ENCODE results near the gene ESYT1. TPM values are rescaled to one million over a fixed set of nuclear protein-coding genes. Genes with fewer than 3 reads are reported as not detected.
"Not testable (repeated sequence)": the region's sequence is repeated elsewhere in the genome, so short reads cannot be mapped to it uniquely, and the experiment has no call there.

ESYT1 gene
- total and polyA plus RNA-seq, 2 experiments from 2014 or later, result 40.0 to 52.3 TPM

DNA sequence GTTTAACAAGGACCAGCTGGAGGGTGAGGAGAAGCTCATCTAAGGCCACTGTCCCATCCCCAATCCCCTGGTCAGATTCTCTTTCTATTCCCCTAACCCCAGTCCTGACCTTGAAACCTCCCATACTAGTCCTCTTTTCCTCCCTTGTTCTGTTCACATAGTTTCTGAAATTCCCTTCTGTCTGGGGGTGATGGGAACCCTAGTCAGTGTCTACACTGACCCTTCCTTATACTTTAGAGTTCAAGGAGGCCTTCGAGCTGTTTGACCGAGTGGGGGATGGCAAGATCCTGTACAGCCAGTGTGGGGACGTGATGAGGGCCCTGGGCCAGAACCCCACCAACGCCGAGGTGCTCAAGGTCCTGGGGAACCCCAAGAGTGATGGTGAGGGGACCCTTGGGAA lies 26.8 kb downstream of the ESYT1 start:
- Histone ChIP-seq H3K27me3 (no peaks in the 10 kb centered on the region), H2AFZ (no peak overlapping the region), H3K9me3 (ENCODE audit: low read depth) (no peaks in the 10 kb centered on the region), H4K20me1 (ENCODE audit: insufficient read depth, poor library complexity, severe bottlenecking) (peaks cover 8% of the 10 kb centered on the region), H3K4me1 (ENCODE audit: insufficient read depth) (peaks cover 25% of the 10 kb centered on the region), H3K27ac (no peak overlapping the region), H3K79me2 (peaks cover 34% of the 10 kb centered on the region), H3K36me3 (replicated peaks; ENCODE audit: insufficient read depth, low read depth) (no peaks in the 10 kb centered on the region), H3K9me2 (replicated peaks; ENCODE audit: insufficient read depth) (no peaks in the 10 kb centered on the region), H3K4me2 (no peak overlapping the region), H3K4me3 (no peak overlapping the region)
- no peak for DNase-seq (ENCODE audit: low spot score)
- TF ChIP-seq EZH2 (IDR thresholded peaks at IDR 0.05; ENCODE audit: borderline replicate concordance) (no peak), EZH2phosphoT487 (IDR thresholded peaks at IDR 0.05; ENCODE audit: low read depth, severe bottlenecking, unreplicated experiment) (no peak)
- TF ChIP-seq, protein P1, sequence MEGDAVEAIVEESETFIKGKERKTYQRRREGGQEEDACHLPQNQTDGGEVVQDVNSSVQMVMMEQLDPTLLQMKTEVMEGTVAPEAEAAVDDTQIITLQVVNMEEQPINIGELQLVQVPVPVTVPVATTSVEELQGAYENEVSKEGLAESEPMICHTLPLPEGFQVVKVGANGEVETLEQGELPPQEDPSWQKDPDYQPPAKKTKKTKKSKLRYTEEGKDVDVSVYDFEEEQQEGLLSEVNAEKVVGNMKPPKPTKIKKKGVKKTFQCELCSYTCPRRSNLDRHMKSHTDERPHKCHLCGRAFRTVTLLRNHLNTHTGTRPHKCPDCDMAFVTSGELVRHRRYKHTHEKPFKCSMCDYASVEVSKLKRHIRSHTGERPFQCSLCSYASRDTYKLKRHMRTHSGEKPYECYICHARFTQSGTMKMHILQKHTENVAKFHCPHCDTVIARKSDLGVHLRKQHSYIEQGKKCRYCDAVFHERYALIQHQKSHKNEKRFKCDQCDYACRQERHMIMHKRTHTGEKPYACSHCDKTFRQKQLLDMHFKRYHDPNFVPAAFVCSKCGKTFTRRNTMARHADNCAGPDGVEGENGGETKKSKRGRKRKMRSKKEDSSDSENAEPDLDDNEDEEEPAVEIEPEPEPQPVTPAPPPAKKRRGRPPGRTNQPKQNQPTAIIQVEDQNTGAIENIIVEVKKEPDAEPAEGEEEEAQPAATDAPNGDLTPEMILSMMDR (IDR thresholded peaks at IDR 0.05; ENCODE audit: poor library complexity), result no peak
- WGBS (ENCODE audit: low lambda C conversion rate, missing lambda C conversion rate), result 96% methylated on average over 5 of the region's 5 CpGs

DNA sequence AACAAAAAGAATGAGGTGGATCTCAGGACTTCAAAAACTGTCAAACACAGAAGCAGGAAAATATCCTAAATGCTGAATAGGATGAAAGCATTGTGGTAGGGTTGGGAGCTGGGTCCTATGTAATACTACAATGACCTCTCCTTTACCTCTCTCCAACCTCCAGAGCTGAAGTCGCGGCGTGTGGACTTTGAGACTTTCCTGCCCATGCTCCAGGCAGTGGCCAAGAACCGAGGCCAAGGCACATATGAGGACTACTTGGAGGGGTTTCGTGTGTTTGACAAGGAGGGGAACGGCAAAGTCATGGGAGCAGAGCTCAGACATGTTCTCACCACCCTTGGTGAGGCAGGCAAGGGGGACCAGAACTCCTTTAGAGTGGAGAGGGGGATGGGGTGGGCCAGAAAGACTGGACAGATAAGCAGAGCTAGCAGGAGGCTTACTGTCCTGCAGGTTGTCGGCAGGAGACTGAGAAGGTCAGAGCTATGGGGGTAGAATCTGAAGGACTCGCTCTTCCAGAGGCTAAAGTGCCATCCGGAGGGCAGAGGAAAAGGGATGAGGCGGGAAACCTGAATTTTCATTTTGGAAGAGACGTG lies 27.3 kb downstream of the ESYT1 start:
- 87% methylated on average over 11 of the region's 11 CpGs for WGBS (ENCODE audit: low lambda C conversion rate, missing lambda C conversion rate)
- H3K79me2 ChIP-seq, result peaks cover 40% of the 10 kb centered on the region
- H3K9me2 ChIP-seq (replicated peaks; ENCODE audit: insufficient read depth), result no peaks in the 10 kb centered on the region
- no peak overlapping the region for H3K4me2 ChIP-seq
- H2AFZ ChIP-seq, result no peak overlapping the region
- H3K9me3 ChIP-seq (ENCODE audit: low read depth), result no peaks in the 10 kb centered on the region
- H3K27me3 ChIP-seq, result no peaks in the 10 kb centered on the region
- TF ChIP-seq, protein P1 (IDR thresholded peaks at IDR 0.05; ENCODE audit: poor library complexity), result no peak
- no peak for TF ChIP-seq EZH2phosphoT487 (IDR thresholded peaks at IDR 0.05; ENCODE audit: low read depth, severe bottlenecking, unreplicated experiment)
- TF ChIP-seq EZH2 (IDR thresholded peaks at IDR 0.05; ENCODE audit: borderline replicate concordance), result no peak
- no peaks in the 10 kb centered on the region for H3K36me3 ChIP-seq (replicated peaks; ENCODE audit: insufficient read depth, low read depth)
- no peak overlapping the region for H3K4me3 ChIP-seq
- no peak for DNase-seq (ENCODE audit: low spot score)
- no peak overlapping the region for H3K27ac ChIP-seq
- H4K20me1 ChIP-seq (ENCODE audit: insufficient read depth, poor library complexity, severe bottlenecking), result peaks cover 13% of the 10 kb centered on the region
- H3K4me1 ChIP-seq (ENCODE audit: insufficient read depth), result peaks cover 30% of the 10 kb centered on the region

GRCh38 chr12:56156464-56157200 lies 28.6 kb downstream of the ESYT1 start:
- Histone ChIP-seq H3K27ac (peak overlapping the region; percentile 99), H3K79me2 (peaks cover 50% of the 10 kb centered on the region), H3K4me2 (peak overlapping the region; percentile 88), H4K20me1 (ENCODE audit: insufficient read depth, poor library complexity, severe bottlenecking) (peaks cover 25% of the 10 kb centered on the region), H2AFZ (peak overlapping the region; percentile 39), H3K4me3 (peak overlapping the region; percentile 11), H3K4me1 (ENCODE audit: insufficient read depth) (peaks cover 38% of the 10 kb centered on the region)
- WGBS (ENCODE audit: low lambda C conversion rate, missing lambda C conversion rate), result 92% methylated on average over 21 of the region's 21 CpGs
- H3K27me3 ChIP-seq; H3K9me2 ChIP-seq (replicated peaks; ENCODE audit: insufficient read depth); H3K36me3 ChIP-seq (replicated peaks; ENCODE audit: insufficient read depth, low read depth); DNase-seq (ENCODE audit: low spot score); H3K9me3 ChIP-seq (ENCODE audit: low read depth): not testable (repeated sequence)
